Endometrial microvascular endothelial cells (primary cell): ENCODE measurements around the gene RPL13A. TPM values are rescaled to one million over a fixed set of nuclear protein-coding genes. Genes with fewer than 3 reads are reported as not detected.
"Not testable (repeated sequence)": the region's sequence is repeated elsewhere in the genome, so short reads cannot be mapped to it uniquely, and the experiment has no call there.

ENCODE experiments used
- in situ Hi-C: cut with HindIII; loops from 2 replicates; pipeline ENCODE4 v1.10.0; 2017; ENCODE audit warnings: low sequenced_read_pairs, low pct_unique_long_range_greater_than_20kb; ENCODE audit errors: inconsistent ontology term
- total RNA-seq: library from RNA; depleted of rRNA; stranded (reverse); fragments of >200 nt; gene quantifications from one replicate; pipeline ENCODE4 v1.2.3, GENCODE V29; 2015; ENCODE audit errors: inconsistent ontology term

The RPL13A gene
- total RNA-seq, 1 donor from 2014 or later = 2,035 TPM

GRCh38 chr19:49453757-49454240, 33.6 kb upstream of the RPL13A start:
- in situ Hi-C loops = no loop called here

- in situ Hi-C loops = no loop called here
Measured at GRCh38 chr19:49455773-49456172, 31.6 kb upstream of the RPL13A start.

- in situ Hi-C loops = no loop called here
Measured at GRCh38 chr19:49456326-49456725, 31.1 kb upstream of the RPL13A start.

- in situ Hi-C loops = no loop called here
Measured at GRCh38 chr19:49458567-49458903, 28.9 kb upstream of the RPL13A start.

GRCh38 chr19:49459388-49459787, 28.0 kb upstream of the RPL13A start:
- in situ Hi-C loops = no loop called here

GRCh38 chr19:49461130-49461529, 26.3 kb upstream of the RPL13A start:
- in situ Hi-C loops = not testable (repeated sequence)

GRCh38 chr19:49461656-49462055, 25.8 kb upstream of the RPL13A start:
- in situ Hi-C loops = no loop called here

GRCh38 chr19:49462492-49462891, 24.9 kb upstream of the RPL13A start:
- in situ Hi-C loops = no loop called here

- in situ Hi-C loops = no loop called here
Measured at GRCh38 chr19:49463960-49464740, 23.3 kb upstream of the RPL13A start.

- in situ Hi-C loops = no loop called here
Measured at GRCh38 chr19:49465371-49465770, 22.0 kb upstream of the RPL13A start.

- in situ Hi-C loops = no loop called here
Measured at GRCh38 chr19:49468199-49468598, 19.2 kb upstream of the RPL13A start.

- in situ Hi-C loops = no loop called here
Measured at GRCh38 chr19:49468746-49469447, 18.5 kb upstream of the RPL13A start.

- in situ Hi-C loops = no loop called here
Measured at GRCh38 chr19:49469828-49470614, 17.4 kb upstream of the RPL13A start.

GRCh38 chr19:49470615-49470978, 16.8 kb upstream of the RPL13A start:
- in situ Hi-C loops = no loop called here

- in situ Hi-C loops = no loop called here
Measured at GRCh38 chr19:49472936-49473335, 14.5 kb upstream of the RPL13A start.

- in situ Hi-C loops = not testable (repeated sequence)
Measured at GRCh38 chr19:49473501-49473867, 13.9 kb upstream of the RPL13A start.

GRCh38 chr19:49473868-49474541, 13.4 kb upstream of the RPL13A start, which contains the start of gene FLT3LG:
FLT3LG (plus strand) TSS chr19:49474215; CDS start chr19:49474640, 425 bp downstream.
- in situ Hi-C loops = no loop called here

GRCh38 chr19:49474542-49474924, 12.9 kb upstream of the RPL13A start:
- in situ Hi-C loops = no loop called here
